Ishikawa (cell line): ENCODE results near the gene SDK1.

Source experiments
- EGR1 ChIP-seq: IDR thresholded peaks from 2 replicates; pipeline ENCODE4 v1.6.1; 2012
- EP300 ChIP-seq: IDR thresholded peaks from 2 replicates; pipeline ENCODE4 v1.6.1; 2012; ENCODE audit warnings: borderline replicate concordance
- RAD21 ChIP-seq: IDR thresholded peaks from 2 replicates; pipeline ENCODE4 v1.6.1; 2012; ENCODE audit warnings: low read depth
- TCF12 ChIP-seq: IDR thresholded peaks from 2 replicates; pipeline ENCODE4 v1.6.1; 2012; ENCODE audit warnings: low read depth
- ZBTB7A ChIP-seq: IDR thresholded peaks from 2 replicates; pipeline ENCODE4 v1.6.1; 2012; ENCODE audit warnings: low read depth
- TF ChIP-seq, protein P1 (sequence below): IDR thresholded peaks from 2 replicates; pipeline ENCODE4 v1.6.1; 2012; ENCODE audit warnings: low read depth, mild to moderate bottlenecking

DNA sequence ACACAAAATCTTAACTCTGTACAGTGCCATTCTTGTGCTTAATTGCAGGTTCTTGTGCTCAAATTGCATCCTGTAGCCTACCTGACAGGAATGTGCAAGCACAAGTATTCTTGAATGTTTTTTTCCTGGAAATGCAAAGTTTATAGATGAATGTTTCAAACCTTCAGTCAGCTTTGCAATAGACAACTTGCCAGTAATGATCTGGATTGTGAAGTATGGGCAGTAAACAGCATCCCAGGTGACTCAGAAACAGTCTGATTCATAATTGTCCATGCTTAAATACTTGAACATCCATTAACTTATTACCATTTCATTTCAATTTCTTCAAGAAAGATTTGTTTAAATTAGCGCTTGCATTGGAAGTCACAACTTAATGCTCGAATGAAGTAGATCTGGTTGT is 347.2 kb downstream of the SDK1 start:
- TF ChIP-seq ZBTB7A = no peak
- TF ChIP-seq EGR1 = no peak
- no peak for TF ChIP-seq EP300
- no peak for TF ChIP-seq RAD21
- no peak for TF ChIP-seq TCF12
- TF ChIP-seq, protein P1, sequence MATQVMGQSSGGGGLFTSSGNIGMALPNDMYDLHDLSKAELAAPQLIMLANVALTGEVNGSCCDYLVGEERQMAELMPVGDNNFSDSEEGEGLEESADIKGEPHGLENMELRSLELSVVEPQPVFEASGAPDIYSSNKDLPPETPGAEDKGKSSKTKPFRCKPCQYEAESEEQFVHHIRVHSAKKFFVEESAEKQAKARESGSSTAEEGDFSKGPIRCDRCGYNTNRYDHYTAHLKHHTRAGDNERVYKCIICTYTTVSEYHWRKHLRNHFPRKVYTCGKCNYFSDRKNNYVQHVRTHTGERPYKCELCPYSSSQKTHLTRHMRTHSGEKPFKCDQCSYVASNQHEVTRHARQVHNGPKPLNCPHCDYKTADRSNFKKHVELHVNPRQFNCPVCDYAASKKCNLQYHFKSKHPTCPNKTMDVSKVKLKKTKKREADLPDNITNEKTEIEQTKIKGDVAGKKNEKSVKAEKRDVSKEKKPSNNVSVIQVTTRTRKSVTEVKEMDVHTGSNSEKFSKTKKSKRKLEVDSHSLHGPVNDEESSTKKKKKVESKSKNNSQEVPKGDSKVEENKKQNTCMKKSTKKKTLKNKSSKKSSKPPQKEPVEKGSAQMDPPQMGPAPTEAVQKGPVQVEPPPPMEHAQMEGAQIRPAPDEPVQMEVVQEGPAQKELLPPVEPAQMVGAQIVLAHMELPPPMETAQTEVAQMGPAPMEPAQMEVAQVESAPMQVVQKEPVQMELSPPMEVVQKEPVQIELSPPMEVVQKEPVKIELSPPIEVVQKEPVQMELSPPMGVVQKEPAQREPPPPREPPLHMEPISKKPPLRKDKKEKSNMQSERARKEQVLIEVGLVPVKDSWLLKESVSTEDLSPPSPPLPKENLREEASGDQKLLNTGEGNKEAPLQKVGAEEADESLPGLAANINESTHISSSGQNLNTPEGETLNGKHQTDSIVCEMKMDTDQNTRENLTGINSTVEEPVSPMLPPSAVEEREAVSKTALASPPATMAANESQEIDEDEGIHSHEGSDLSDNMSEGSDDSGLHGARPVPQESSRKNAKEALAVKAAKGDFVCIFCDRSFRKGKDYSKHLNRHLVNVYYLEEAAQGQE = no peak
